HG02970 (cell line): ENCODE results near the gene ACR.

Experiments used
- ATAC-seq: cut with Tn5 transposase; IDR thresholded peaks from one replicate; pipeline ENCODE4 v1.9.1; 2021; ENCODE audit warnings: mild to moderate bottlenecking, moderate library complexity, moderate number of reproducible peaks; ENCODE audit not compliant: unreplicated experiment, low FRiP score

The ACR gene

GRCh38 chr22:50702821-50703725 lies 34.9 kb upstream of the ACR start:
- no peak for ATAC-seq

DNA sequence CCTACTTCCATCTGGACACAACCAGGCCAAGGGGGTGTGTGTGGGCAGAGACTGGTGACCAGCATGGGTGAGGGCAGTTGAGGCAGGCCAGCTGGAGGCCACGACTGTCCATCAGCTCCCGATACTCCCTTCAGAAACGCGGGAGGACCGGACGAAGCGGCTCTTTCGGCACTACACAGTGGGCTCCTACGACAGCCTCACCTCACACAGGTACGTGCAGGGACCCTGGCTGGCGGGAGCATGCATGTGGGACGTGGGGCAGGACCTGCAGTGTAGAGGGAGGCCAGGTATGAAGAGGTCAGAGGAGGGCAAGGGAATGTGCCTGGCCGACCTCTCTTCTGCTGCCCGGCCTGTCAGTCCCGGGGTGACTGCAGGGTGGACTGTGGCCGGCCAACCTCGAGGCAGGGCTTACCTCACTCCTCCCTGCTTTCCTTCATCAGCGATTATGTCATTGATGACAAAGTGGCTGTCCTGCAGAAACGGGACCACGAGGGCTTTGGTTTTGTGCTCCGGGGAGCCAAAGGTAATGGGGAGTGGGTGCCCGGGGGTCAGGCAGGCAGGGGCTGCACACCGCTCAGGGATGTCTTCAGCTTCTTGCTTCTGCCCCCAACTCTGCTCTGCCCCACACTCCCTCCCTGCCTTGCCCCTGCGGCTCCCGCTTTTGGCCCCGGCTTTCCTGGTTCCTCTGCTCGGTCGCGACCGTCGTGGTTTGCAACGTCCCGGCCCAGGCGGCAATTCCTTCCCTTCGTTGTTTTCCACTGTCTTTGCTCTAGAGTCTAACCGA lies 34.1 kb upstream of the ACR start:
- ATAC-seq = no peak

- ATAC-seq = no peak
Observed at GRCh38 chr22:50704510-50705218, 33.3 kb upstream of the ACR start.

DNA sequence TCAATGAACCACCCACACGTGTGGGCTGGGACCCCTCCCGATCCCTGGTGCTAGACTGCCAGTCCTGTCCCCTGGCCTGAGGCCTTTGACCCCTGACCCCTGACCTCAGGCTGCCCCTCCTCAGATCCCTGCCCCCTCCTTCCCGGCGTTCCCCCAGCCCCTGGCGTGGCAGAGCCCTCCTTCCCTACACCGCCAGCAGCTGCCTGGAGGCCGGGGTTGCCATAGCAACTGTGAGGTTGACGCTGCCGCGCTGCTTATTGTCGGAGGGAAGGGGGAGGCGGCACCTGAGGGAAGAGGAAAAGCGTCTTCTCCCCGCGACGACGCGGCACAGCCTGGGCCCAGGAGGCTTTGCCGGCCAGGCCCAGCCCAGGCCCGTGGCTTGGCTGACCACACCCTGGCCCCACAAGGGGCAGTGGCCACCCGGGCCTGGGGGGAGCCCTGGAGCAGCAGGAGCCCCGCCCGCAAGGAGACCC lies 32.7 kb upstream of the ACR start:
- no peak for ATAC-seq

GRCh38 chr22:50705851-50706351 lies 32.1 kb upstream of the ACR start:
- no peak for ATAC-seq

DNA sequence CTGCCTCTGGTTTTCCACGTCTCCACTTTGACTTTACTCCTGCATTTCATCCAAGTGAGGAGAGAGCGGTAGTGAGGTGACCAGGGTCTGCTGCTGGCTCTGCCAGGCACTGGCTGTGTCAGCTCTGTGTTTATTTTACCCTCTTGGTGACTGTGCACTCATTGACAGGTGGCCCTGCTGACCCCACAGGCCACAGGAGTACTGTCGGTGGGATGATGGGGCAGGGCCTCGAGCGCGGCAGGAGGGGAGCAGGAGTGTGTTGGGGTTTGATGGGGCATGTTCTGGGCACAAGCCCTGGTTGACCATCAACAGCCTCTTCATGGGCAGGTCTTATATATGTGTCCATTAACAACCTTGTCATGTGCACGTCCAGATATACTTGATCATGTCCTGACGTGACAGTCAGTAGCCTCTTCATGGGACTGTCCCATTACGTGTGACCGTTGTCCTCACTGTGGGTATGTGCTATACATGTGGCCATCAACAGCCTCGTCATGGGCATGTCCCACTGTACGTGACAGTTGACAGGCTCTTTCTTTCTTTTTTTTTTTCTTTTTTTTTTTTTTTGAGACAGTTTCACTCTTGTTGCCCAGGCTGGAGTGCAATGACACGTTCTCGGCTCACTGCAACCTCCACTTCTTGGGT lies 31.4 kb upstream of the ACR start:
- ATAC-seq = no peak

DNA sequence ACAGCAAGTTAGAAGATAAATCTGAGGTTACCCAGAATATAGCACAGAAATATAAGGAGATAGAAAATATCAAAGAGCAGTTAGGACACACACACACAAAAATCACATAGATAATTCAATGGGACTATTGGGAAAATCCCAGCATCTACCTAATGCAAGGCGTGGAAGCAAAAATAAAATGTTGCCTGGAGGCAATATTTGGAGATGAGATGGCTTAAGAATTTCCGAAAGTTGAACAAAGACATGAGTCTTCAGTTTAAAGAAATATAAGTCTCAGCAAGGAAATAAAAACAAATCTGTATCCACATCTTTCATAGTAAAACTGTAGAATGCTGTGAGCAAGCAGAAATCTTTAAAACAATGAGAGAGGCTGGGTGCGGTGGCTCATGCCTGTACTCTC lies 29.5 kb upstream of the ACR start:
- no peak for ATAC-seq

DNA sequence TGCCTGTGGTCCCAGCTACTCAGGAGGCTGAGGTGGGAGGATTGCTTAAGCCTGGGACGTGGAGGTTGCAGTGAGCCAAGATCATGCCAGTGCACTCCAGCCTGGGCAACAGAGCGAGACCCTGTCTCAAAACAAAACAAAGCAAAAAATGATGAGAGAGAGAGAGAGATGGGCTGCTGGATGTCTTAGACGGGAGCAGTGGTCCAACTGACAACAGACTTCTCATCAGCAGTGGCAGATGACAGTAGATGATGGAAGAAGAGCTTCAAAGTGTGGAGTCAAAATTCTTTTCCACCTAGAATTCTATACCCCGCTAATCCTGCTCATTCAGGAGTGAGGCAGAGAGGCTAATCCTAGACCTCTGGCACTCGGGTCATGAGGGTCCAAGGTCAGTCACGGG lies 29.0 kb upstream of the ACR start:
- no peak for ATAC-seq

DNA sequence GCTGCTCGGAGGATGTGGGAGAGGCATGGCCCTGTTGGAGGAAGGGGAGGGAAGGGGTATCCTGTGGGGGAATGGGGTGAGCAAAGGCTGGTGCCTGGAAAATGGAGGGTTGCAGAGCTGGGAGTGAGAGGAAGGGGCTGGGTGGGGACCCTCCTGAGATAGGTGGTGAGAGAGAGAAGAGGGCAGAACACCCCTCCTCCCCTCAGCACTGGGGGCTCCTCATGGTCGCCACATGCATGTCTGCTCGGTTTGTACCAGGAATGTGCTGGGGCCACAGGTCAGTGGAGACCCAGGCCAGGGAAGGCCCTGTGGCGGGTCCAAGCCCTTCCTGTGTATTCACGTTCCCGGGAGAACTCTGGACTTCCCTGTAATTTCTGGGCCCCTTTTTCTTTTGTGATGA lies 27.8 kb upstream of the ACR start:
- ATAC-seq = no peak

DNA sequence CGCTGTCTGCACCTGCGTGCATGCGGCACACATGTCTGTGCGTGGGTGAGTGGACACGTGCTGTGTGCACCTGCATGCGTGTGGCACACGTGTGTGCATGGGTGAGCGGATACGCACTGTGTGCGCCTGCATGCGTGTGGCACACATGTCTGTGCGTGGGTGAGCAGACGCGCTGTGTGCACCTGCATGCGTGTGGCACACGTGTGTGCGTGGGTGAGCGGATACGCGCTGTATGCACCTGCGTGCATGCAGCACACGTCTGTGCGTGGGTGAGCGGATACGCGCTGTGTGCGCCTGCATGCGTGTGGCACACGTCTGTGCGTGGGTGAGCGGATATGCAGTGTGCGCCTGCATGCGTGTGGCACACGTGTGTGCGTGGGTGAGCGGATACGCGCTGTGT lies 27.1 kb upstream of the ACR start:
- ATAC-seq = no peak

- no peak for ATAC-seq
Observed at GRCh38 chr22:50711446-50712340, 26.3 kb upstream of the ACR start.

DNA sequence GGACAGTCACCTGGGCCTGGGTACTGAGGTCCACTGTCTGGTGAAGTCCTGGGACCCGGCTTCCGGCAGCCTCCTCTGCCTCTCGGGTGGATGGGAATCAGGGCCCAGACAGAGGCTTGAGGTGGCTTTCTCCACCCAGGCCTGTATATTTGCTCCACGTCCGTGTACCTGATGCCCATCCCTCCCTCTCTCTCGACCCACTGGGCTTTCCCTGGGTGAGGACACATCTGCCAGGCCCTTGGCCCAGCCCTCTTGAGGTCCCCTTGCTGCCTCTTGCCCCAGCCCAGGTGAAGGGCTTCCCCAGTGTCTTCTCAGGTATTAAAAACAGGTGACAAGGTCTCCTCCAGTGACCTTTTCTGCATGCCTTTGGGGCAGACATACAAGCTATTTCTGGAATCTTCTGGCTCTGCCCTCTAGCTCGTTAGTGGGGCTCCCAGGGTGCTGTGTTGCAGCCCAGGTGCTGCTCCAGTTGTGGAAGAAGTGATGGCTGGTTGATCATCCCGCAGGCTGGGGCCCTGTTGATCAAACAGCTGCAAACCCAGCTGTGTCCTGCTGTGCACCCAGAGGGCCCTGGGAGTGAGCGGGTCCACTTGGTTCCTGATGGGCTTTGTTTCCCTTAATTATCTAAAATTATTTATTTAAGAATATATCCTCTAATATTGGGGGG lies 25.5 kb upstream of the ACR start:
- ATAC-seq = no peak

GRCh38 chr22:50713008-50713385 lies 25.0 kb upstream of the ACR start:
- ATAC-seq = no peak

DNA sequence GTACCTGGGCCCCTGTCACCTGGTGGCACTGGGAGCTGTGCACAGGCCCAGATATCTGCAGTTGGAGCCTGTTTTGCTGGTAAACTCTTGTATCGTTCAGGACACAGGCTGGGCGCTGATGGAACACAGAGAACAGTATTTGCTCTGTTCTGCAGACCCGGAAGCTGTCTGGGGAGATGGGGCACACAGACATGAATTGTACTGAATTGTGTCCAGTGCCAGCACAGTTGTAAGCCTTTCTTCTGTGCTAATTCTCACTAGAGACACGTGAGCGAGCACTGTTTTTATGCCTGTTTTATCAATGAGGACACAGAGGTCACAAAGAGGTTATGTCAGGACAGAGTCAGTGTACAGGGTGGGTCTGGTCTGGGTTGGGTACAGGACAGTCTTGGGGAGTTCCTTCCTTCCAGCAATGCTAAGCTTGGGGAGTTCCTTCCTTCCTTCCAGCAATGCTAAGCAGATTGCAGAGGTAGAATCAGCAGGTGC lies 24.4 kb upstream of the ACR start:
- no peak for ATAC-seq

GRCh38 chr22:50714150-50714549 lies 23.9 kb upstream of the ACR start:
- no peak for ATAC-seq

- no peak for ATAC-seq
Observed at GRCh38 chr22:50714631-50715179, 23.3 kb upstream of the ACR start.

DNA sequence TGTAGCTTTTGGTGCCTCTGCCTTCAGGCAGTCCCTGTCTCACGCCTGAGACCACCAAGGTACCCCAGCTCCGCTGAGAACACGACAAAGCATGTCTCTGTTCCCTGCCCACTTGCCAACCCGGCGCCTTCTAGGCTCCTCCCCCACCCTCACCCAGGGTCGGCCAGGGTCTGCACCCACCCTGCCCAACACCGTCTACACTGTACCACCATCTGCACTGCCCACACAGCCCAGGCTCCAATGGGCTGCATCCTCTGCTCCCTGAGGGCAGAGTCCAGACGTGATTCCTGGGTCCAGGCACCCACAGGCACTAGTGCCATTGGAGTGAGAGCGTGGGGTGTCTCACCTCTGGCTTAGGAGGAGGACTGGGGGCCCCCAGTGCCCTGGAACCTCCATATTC lies 22.8 kb upstream of the ACR start:
- ATAC-seq = no peak

DNA sequence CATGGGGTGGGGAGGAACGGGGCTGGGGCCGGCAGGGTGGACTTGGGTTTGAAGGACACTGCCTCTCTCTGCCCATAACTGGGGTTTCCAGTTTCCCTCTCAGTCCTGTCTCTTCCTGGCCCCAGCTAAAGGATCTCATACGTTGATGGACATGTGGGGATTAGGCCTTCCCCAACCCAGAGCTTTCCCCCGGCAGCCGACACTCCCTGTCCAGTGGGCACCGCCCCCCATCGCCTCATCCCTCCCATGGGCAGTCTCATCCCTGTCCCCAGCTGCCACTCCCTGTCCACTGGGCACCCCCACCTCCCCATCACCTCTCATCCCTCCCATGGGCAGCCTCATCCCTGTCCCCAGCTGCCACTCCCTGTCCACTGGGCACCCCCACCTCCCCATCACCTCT lies 22.2 kb upstream of the ACR start:
- ATAC-seq = no peak
